Measurements from ENCODE around the gene C2orf66.
A peak's percentile ranks its signal among the peaks of the same experiment; 100 is the strongest.

C2orf66 gene

DNA sequence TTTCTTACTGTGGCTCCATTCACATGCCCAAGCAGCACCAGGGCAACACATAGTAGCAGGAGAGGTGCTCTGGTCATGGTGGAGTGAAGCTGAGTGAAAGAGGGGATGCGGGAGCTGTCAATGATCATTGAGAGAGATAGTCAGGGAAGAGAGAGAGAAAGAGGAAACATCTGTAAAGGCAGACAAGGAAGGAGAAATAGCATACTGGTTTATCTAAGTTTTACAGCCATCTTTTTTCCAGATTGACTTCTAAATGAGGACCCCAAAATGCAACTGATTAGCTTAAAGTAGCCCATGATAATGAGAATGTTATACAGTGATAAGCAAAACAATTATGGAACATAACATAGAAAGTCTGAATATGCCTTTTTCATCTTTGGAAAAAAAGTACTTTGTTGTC is at the start of gene C2orf66:
Gene C2orf66 (minus strand): TSS at position 96 of the 400 bp plus-strand sequence. CDS start 19 bp downstream, at position 77.
- H3K4me3 ChIP-seq (ENCODE audit: low read length), result no peak within 1 kb of the TSS
- TF ChIP-seq, protein P1, sequence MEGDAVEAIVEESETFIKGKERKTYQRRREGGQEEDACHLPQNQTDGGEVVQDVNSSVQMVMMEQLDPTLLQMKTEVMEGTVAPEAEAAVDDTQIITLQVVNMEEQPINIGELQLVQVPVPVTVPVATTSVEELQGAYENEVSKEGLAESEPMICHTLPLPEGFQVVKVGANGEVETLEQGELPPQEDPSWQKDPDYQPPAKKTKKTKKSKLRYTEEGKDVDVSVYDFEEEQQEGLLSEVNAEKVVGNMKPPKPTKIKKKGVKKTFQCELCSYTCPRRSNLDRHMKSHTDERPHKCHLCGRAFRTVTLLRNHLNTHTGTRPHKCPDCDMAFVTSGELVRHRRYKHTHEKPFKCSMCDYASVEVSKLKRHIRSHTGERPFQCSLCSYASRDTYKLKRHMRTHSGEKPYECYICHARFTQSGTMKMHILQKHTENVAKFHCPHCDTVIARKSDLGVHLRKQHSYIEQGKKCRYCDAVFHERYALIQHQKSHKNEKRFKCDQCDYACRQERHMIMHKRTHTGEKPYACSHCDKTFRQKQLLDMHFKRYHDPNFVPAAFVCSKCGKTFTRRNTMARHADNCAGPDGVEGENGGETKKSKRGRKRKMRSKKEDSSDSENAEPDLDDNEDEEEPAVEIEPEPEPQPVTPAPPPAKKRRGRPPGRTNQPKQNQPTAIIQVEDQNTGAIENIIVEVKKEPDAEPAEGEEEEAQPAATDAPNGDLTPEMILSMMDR (conservative IDR thresholded peaks at IDR 0.05; ENCODE audit: low read length), result no peak
- no peak for DNase-seq (ENCODE audit: low read depth)

DNA sequence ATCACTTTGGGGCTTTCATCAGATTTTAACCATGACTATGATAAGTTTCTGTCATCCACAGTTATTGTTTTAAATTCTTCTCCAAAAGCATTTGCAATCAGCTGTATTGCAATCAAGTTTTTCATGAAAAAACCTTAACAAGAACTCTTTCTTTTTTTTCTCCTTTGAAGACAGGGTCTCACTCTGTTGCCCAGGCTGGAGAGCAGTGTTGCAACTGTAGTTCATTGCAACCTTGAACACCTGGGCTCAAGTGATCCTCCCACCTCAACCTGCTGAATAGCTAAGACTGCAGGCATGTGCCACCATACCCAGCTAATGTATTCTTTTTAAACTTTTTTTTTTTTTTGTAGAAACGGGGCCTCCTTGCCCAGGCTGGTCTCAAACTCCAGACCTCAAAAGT is 45.5 kb upstream of the C2orf66 start:
- TF ChIP-seq, protein P1 (conservative IDR thresholded peaks at IDR 0.05; ENCODE audit: low read length), result no peak
- DNase-seq (ENCODE audit: low read depth), result no peak
- no peak overlapping the region for H3K4me3 ChIP-seq (ENCODE audit: low read length)

DNA sequence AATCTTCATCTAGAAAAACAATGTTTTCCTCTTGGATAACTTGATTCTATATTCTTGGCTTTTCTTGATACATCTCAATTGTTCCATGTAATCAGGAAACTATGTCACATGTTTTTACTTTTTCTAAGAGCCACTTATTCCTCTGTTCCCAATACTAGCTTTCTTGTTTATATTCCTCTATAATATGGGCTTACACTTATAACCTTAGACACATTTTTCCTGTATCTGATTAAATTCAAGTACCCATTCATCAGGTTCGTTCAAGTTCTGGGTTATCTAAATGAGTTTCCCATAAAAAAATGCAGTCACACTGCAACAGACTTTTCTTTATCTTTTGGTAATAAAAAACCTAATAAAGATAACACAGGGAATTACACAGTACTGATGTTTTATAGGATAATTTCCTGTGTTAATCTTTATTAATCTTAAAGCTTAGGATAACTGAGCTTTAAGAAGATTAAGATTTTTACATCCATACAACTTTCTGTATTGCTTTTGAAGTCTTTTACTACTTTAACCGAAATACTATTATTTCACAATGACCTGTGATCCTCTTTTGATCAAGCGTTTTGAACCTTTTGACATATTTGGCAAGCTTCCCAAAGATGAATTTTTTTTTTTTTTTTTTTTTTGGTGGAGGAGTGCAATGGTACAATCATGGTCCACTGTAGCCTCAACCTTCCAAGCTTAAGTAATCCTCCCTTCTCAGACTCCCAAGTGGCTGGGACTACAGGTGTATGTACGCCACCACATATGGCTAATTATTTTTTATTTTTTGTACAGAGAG is 44.3 kb upstream of the C2orf66 start:
- no peak for DNase-seq (ENCODE audit: low read depth)
- H3K4me3 ChIP-seq (ENCODE audit: low read length), result no peak overlapping the region
- TF ChIP-seq, protein P1 (conservative IDR thresholded peaks at IDR 0.05; ENCODE audit: low read length), result no peak

DNA sequence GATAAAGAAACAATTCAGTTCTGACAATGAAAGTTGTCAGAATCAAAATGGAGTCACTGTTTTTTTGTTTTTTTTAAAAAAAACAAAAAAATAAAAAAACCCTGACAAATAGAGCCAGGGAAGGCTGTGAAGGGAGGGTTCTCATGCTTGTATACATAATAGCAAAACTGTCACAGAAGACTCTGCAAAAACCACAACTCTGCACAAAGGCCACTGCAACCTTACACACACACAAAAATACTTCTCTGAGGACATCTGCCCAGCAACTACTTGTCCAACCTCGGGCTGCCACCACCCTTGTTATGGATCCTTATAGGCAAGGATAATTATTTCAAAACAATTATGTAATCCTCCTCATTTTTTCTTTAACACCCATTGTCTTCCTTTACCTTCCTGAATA is 41.9 kb upstream of the C2orf66 start:
- no peak overlapping the region for H3K4me3 ChIP-seq (ENCODE audit: low read length)
- DNase-seq (ENCODE audit: low read depth), result no peak
- TF ChIP-seq, protein P1 (conservative IDR thresholded peaks at IDR 0.05; ENCODE audit: low read length), result no peak

DNA sequence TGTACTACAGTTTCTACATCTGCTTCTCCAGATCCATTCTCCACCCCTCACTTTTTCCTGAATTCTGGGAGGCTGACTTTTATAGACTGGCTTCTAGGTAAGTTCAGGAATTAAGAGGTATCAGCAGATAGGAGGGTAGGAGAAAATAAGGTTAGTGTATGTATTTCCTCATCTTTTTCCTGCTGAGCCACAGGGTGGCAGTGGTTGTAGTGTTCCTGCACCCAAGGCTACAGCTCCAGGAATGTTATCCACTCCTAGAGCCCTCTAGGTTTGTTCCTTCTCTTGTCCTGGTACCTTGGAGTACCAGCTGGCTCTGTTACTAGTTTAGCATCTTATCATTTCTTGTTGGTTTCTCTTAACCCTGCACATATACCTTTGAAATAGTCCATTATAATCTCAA is 40.7 kb upstream of the C2orf66 start:
- DNase-seq (ENCODE audit: low read depth), result peak; percentile 42
- no peak overlapping the region for H3K4me3 ChIP-seq (ENCODE audit: low read length)
- TF ChIP-seq, protein P1 (conservative IDR thresholded peaks at IDR 0.05; ENCODE audit: low read length), result peak; percentile 53

DNA sequence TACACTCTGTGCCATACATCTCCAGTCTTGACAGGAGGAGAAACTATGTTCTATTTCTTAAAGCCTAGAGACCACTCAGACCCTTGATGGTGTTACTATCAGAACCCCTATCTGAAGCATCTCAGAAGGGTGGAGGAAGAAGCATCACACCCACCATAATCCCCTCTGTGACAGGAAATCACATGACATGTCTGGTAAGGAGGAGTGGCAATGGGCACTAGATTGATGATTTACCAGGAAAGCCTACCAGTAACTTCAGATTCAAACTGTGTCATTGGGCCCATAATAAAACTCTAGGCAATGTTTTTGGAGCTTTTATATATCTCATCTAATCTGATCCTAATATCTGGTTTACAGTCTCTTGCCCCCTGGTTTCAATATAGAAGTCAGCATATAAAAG is 37.1 kb upstream of the C2orf66 start:
- TF ChIP-seq, protein P1 (conservative IDR thresholded peaks at IDR 0.05; ENCODE audit: low read length), result no peak
- H3K4me3 ChIP-seq (ENCODE audit: low read length), result no peak overlapping the region
- DNase-seq (ENCODE audit: low read depth), result no peak

DNA sequence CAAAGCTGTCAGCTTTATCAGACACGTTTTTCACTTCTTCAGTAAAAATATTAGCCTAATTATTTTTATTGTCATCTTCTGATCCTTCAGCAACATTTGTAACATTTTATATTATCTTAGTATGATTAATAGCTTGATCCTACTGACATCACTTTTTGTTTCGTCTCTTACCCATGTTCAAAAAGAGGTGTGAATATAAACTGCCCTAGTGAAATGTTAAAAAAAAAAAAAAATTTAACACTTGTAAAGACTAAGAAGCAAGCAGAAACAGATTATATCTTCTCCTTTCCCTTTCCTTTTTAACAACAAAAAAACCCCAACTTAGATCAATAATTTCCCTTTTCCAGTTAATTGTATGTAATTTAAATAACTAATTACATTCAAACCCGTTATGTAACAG is 36.2 kb upstream of the C2orf66 start:
- no peak for DNase-seq (ENCODE audit: low read depth)
- TF ChIP-seq, protein P1 (conservative IDR thresholded peaks at IDR 0.05; ENCODE audit: low read length), result no peak
- H3K4me3 ChIP-seq (ENCODE audit: low read length), result no peak overlapping the region

Data from AG10803 (cell line).